HEK293 (cell line): ENCODE results near the gene LDLRAD2.

Experiments used
- ZNF138 ChIP-seq: fragments of 450-650 bp; formaldehyde crosslinking; IDR thresholded peaks from 2 replicates; pipeline ENCODE4 v1.5.1; 2016; ENCODE audit warnings: missing biosample characterization, missing genetic modification characterization, borderline replicate concordance
- ZNF18 ChIP-seq: fragments of 450-650 bp; formaldehyde crosslinking; IDR thresholded peaks from 2 replicates; pipeline ENCODE4 v1.5.1; 2016; ENCODE audit warnings: missing biosample characterization, missing genetic modification characterization
- ZNF24 ChIP-seq: fragments of 450-650 bp; formaldehyde crosslinking; IDR thresholded peaks from 2 replicates; pipeline ENCODE4 v1.5.1; 2016; ENCODE audit warnings: missing biosample characterization, missing genetic modification characterization
- ZNF426 ChIP-seq: fragments of 450-650 bp; formaldehyde crosslinking; IDR thresholded peaks from 2 replicates; pipeline ENCODE4 v1.5.1; 2017; ENCODE audit warnings: missing biosample characterization, missing genetic modification characterization, mild to moderate bottlenecking, inconsistent platforms, moderate library complexity
- ZNF544 ChIP-seq: fragments of 450-650 bp; formaldehyde crosslinking; IDR thresholded peaks from 2 replicates; pipeline ENCODE4 v1.5.0; 2017; ENCODE audit warnings: missing biosample characterization, missing genetic modification characterization
- ZNF580 ChIP-seq: fragments of 450-650 bp; formaldehyde crosslinking; IDR thresholded peaks from 2 replicates; pipeline ENCODE4 v1.5.1; 2016; ENCODE audit warnings: missing biosample characterization, missing genetic modification characterization
- ZNF677 ChIP-seq: fragments of 450-650 bp; IDR thresholded peaks from 2 replicates; pipeline ENCODE4 v1.5.0; 2018; ENCODE audit warnings: missing biosample characterization, mild to moderate bottlenecking, missing genetic modification characterization, moderate library complexity
- TF ChIP-seq, protein P1 (sequence below): fragments of 450-650 bp; formaldehyde crosslinking; IDR thresholded peaks from 2 replicates; pipeline ENCODE4 v1.5.1; 2016; ENCODE audit warnings: missing biosample characterization, missing genetic modification characterization
- TF ChIP-seq, protein P2 (sequence below): fragments of 450-650 bp; formaldehyde crosslinking; IDR thresholded peaks from 2 replicates; pipeline ENCODE4 v1.5.1; 2016; ENCODE audit warnings: missing biosample characterization, missing genetic modification characterization, low read depth

- TF ChIP-seq, protein P1, sequence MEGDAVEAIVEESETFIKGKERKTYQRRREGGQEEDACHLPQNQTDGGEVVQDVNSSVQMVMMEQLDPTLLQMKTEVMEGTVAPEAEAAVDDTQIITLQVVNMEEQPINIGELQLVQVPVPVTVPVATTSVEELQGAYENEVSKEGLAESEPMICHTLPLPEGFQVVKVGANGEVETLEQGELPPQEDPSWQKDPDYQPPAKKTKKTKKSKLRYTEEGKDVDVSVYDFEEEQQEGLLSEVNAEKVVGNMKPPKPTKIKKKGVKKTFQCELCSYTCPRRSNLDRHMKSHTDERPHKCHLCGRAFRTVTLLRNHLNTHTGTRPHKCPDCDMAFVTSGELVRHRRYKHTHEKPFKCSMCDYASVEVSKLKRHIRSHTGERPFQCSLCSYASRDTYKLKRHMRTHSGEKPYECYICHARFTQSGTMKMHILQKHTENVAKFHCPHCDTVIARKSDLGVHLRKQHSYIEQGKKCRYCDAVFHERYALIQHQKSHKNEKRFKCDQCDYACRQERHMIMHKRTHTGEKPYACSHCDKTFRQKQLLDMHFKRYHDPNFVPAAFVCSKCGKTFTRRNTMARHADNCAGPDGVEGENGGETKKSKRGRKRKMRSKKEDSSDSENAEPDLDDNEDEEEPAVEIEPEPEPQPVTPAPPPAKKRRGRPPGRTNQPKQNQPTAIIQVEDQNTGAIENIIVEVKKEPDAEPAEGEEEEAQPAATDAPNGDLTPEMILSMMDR (tag by site-specific recombination), result no peak
- TF ChIP-seq ZNF138 (tag by site-specific recombination) (no peak), ZNF426 (tag by site-specific recombination) (no peak), ZNF18 (tag by site-specific recombination) (no peak), ZNF677 (tag by site-specific recombination) (no peak), ZNF24 (tag by site-specific recombination) (no peak), ZNF544 (tag by site-specific recombination) (no peak), ZNF580 (no peak)
- TF ChIP-seq, protein P2, sequence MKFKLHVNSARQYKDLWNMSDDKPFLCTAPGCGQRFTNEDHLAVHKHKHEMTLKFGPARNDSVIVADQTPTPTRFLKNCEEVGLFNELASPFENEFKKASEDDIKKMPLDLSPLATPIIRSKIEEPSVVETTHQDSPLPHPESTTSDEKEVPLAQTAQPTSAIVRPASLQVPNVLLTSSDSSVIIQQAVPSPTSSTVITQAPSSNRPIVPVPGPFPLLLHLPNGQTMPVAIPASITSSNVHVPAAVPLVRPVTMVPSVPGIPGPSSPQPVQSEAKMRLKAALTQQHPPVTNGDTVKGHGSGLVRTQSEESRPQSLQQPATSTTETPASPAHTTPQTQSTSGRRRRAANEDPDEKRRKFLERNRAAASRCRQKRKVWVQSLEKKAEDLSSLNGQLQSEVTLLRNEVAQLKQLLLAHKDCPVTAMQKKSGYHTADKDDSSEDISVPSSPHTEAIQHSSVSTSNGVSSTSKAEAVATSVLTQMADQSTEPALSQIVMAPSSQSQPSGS (tag by site-specific recombination), result no peak
Observed at GRCh38 chr1:21824926-21825325, 12.9 kb downstream of the LDLRAD2 start.
